Right ventricle myocardium inferior (tissue), 1 donor: ENCODE data around the gene WDR38. TPM values are rescaled to one million over a fixed set of nuclear protein-coding genes. Genes with fewer than 3 reads are reported as not detected.

Experiments used
- ATAC-seq: fragments of 200-7000 bp; cut with Tn5 transposase; one replicate; pipeline ENCODE4 v1.9.1; 2020; ENCODE audit warnings: mild to moderate bottlenecking, moderate library complexity
- DNase-seq: peaks from one replicate; pipeline ENCODE4 v3.0.0; 2021; ENCODE audit errors: missing footprints
- intact Hi-C: fragments of 100-400 bp; cut with DNase I; formaldehyde crosslinking; loops from one replicate; pipeline ENCODE4 v1.11.0; 2022
- long read RNA-seq: library from polyadenylated mRNA; unstranded; transcript quantifications from one replicate; pipeline ENCODE4 v2.0.0, GENCODE V29; 2021
- total RNA-seq: library from RNA; stranded (reverse); fragmentation: NEBNext Ultra II Directional; extraction: Animal tissue kit (Norgen Biotek cat#: 25700); gene quantifications from one replicate; pipeline ENCODE4 v1.2.1, GENCODE V29; 2021
- donor health status: DM: no; HTN: yes; CAD: no; lungs with severe emphysema.

WDR38 gene
- not detected for total RNA-seq
- long read RNA-seq, result 0 reads

GRCh38 chr9:124852829-124853531 is at the start of gene WDR38:
TSS of gene WDR38 (plus strand) at chr9:124853460. CDS start at chr9:124853532, 72 bp downstream.
- DNase-seq (peak; percentile 92), ATAC-seq (peak; percentile 90)
- intact Hi-C loops, result loop anchor here (1.0 kb wide), 1 partner anchor 79 kb away; no protein-coding TSS in a partner anchor

GRCh38 chr9:124803911-124804310 is 49.3 kb upstream of the WDR38 start:
- no peak for DNase-seq

GRCh38 chr9:124805186-124805585 is 48.1 kb upstream of the WDR38 start:
- intact Hi-C loops, result no loop called here
- DNase-seq (no peak), ATAC-seq (no peak)

More at GRCh38 chr9:124803911-124804310, 49.3 kb upstream of the WDR38 start:
- no peak for ATAC-seq
- intact Hi-C loops, result no loop called here

- DNase-seq (no peak), ATAC-seq (no peak)
- intact Hi-C loops, result no loop called here
Measured at GRCh38 chr9:124808246-124808956, 44.9 kb upstream of the WDR38 start.

- intact Hi-C loops, result no loop called here
- no peak for DNase-seq
- no peak for ATAC-seq
Measured at GRCh38 chr9:124809211-124809610, 44.0 kb upstream of the WDR38 start.

- DNase-seq, result no peak
- intact Hi-C loops, result no loop called here
Measured at GRCh38 chr9:124809741-124810500, 43.3 kb upstream of the WDR38 start.

GRCh38 chr9:124810663-124811355 is 42.5 kb upstream of the WDR38 start:
- peak; percentile 29 for ATAC-seq
- DNase-seq, result no peak

More at GRCh38 chr9:124809741-124810500, 43.3 kb upstream of the WDR38 start:
- ATAC-seq, result no peak

GRCh38 chr9:124812441-124812876 is 40.8 kb upstream of the WDR38 start:
- intact Hi-C loops, result no loop called here
- DNase-seq, result no peak
- peak; percentile 69 for ATAC-seq

More at GRCh38 chr9:124810663-124811355, 42.5 kb upstream of the WDR38 start:
- intact Hi-C loops, result no loop called here

- ATAC-seq, result no peak
- no peak for DNase-seq
- intact Hi-C loops, result no loop called here
Measured at GRCh38 chr9:124813041-124813440, 40.2 kb upstream of the WDR38 start.

GRCh38 chr9:124813501-124814163 is 39.6 kb upstream of the WDR38 start:
- ATAC-seq (no peak), DNase-seq (no peak)
- intact Hi-C loops, result no loop called here

- intact Hi-C loops, result no loop called here
- ATAC-seq (no peak), DNase-seq (no peak)
Measured at GRCh38 chr9:124814164-124814535, 39.1 kb upstream of the WDR38 start.

- DNase-seq (no peak), ATAC-seq (no peak)
- intact Hi-C loops, result no loop called here
Measured at GRCh38 chr9:124815601-124816000, 37.7 kb upstream of the WDR38 start.

- ATAC-seq (peak; percentile 70), DNase-seq (no peak)
- intact Hi-C loops, result no loop called here
Measured at GRCh38 chr9:124818431-124819281, 34.6 kb upstream of the WDR38 start.

- DNase-seq (no peak), ATAC-seq (no peak)
- intact Hi-C loops, result no loop called here
Measured at GRCh38 chr9:124820698-124821623, 32.3 kb upstream of the WDR38 start.

- intact Hi-C loops, result no loop called here
- ATAC-seq, result no peak
- DNase-seq, result no peak
Measured at GRCh38 chr9:124828489-124829333, 24.5 kb upstream of the WDR38 start.

- DNase-seq (no peak), ATAC-seq (no peak)
- intact Hi-C loops, result no loop called here
Measured at GRCh38 chr9:124829334-124829669, 24.0 kb upstream of the WDR38 start.
